Astrocyte of the spinal cord (primary cell): ENCODE results near the gene FAM83D.

Experiments
- DNase-seq: peaks from one replicate; pipeline ENCODE4 v3.0.0; 2011; ENCODE audit warnings: low read depth, low spot score
- H3K4me3 ChIP-seq: 2 replicates; pipeline ENCODE4 v1.5.1; 2011; ENCODE audit warnings: low read depth, mild to moderate bottlenecking, low read length, moderate library complexity
- CTCF ChIP-seq: IDR thresholded peaks from 2 replicates; pipeline ENCODE4 v1.5.1; 2012; ENCODE audit warnings: low read depth, mild to moderate bottlenecking, low read length, inconsistent platforms
- in situ Hi-C: cut with HindIII; loops from 2 replicates; pipeline ENCODE4 v1.10.0; 2017; ENCODE audit warnings: low sequenced_read_pairs

The FAM83D gene

GRCh38 chr20:38895098-38895949, 30.9 kb upstream of the FAM83D start:
- no peak for TF ChIP-seq CTCF
- H3K4me3 ChIP-seq, result no peak overlapping the region
- DNase-seq, result no peak
- in situ Hi-C loops, result no loop called here

- TF ChIP-seq CTCF, result no peak
- DNase-seq, result no peak
- in situ Hi-C loops, result no loop called here
- no peak overlapping the region for H3K4me3 ChIP-seq
Observed at GRCh38 chr20:38896009-38896594, 30.1 kb upstream of the FAM83D start.

GRCh38 chr20:38897267-38897666, 28.9 kb upstream of the FAM83D start:
- in situ Hi-C loops, result no loop called here
- H3K4me3 ChIP-seq, result no peak overlapping the region
- no peak for TF ChIP-seq CTCF
- no peak for DNase-seq

- no peak overlapping the region for H3K4me3 ChIP-seq
- in situ Hi-C loops, result no loop called here
- no peak for DNase-seq
Observed at GRCh38 chr20:38900606-38901005, 25.6 kb upstream of the FAM83D start.

GRCh38 chr20:38902601-38903000, 23.6 kb upstream of the FAM83D start:
- in situ Hi-C loops, result no loop called here
- no peak for DNase-seq
- no peak for TF ChIP-seq CTCF
- H3K4me3 ChIP-seq, result no peak overlapping the region

More at GRCh38 chr20:38900606-38901005, 25.6 kb upstream of the FAM83D start:
- TF ChIP-seq CTCF, result no peak

GRCh38 chr20:38903335-38903734, 22.9 kb upstream of the FAM83D start:
- in situ Hi-C loops, result no loop called here
- H3K4me3 ChIP-seq, result no peak overlapping the region
- no peak for TF ChIP-seq CTCF
- no peak for DNase-seq
